SK-N-SH treated with all-trans-retinoic acid at 6 μM for 48 hours (cell line): Measurements from ENCODE around the gene PLCB1.

ENCODE experiments used
- ESRRG ChIP-seq: fragments of 250-450 bp; sonication (Bioruptor Pico); IDR thresholded peaks from 2 replicates; pipeline ENCODE4 v1.6.1; 2021; ENCODE audit warnings: mild to moderate bottlenecking
- GLIS3 ChIP-seq: fragments of 250-450 bp; sonication (Bioruptor Pico); IDR thresholded peaks from 2 replicates; pipeline ENCODE4 v1.5.0; 2020; ENCODE audit warnings: mild to moderate bottlenecking, moderate library complexity
- ZFP30 ChIP-seq: fragments of 450-650 bp; formaldehyde crosslinking; IDR thresholded peaks from 2 replicates; pipeline ENCODE4 v1.5.0; 2022; ENCODE audit warnings: mild to moderate bottlenecking, moderate library complexity
- TF ChIP-seq, protein P1 (sequence below): fragments of 250-450 bp; sonication (Bioruptor Pico); IDR thresholded peaks from 2 replicates; pipeline ENCODE4 v1.5.1; 2021; ENCODE audit warnings: mild to moderate bottlenecking, moderate library complexity
- TF ChIP-seq, protein P2 (sequence below): fragments of 250-450 bp; sonication (Bioruptor Pico); IDR thresholded peaks from 2 replicates; pipeline ENCODE4 v1.8.0; 2021; ENCODE audit warnings: low read depth, mild to moderate bottlenecking, moderate library complexity, borderline replicate concordance

DNA sequence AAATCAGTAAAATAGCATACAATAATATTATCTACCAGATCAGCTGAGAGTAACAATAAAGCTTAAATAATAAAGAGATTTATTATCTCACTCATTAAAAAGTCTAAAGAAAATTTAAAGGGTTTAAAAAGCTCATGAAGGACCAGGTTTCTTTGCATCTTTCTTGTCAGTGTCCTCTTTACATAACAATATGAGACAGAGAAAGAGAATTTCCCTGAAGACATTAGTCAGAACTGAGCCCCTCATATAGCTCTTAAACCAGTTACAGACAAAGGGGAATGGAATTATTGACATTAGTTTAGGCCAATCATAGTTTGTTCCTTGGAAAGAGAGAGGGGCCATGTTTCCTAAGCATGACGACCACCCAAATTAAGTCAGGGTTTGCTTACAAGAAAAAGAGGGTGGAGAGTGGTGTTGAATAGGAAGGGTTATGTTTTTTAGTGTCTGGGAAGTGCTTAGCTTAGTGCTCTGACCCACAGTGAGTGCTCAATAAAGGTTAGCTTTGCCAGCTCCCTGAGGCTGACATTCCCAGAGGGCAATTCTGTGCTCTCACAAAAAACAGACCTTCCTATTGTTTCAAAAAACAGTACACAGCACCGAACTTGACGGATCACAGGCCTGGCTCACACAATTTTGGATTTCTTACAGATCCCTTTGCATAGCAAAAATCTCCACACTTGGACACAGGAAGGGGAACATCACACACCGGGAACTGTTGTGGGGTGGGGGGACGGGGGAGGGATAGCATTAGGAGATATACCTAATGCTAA, 3.6 kb upstream of the PLCB1 start:
- TF ChIP-seq ZFP30 = no peak
- TF ChIP-seq GLIS3 (CRISPR knock-in tag) = no peak
- TF ChIP-seq ESRRG (CRISPR knock-in tag) = no peak
- TF ChIP-seq, protein P1, sequence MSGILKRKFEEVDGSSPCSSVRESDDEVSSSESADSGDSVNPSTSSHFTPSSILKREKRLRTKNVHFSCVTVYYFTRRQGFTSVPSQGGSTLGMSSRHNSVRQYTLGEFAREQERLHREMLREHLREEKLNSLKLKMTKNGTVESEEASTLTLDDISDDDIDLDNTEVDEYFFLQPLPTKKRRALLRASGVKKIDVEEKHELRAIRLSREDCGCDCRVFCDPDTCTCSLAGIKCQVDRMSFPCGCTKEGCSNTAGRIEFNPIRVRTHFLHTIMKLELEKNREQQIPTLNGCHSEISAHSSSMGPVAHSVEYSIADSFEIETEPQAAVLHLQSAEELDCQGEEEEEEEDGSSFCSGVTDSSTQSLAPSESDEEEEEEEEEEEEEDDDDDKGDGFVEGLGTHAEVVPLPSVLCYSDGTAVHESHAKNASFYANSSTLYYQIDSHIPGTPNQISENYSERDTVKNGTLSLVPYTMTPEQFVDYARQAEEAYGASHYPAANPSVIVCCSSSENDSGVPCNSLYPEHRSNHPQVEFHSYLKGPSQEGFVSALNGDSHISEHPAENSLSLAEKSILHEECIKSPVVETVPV = no peak
- TF ChIP-seq, protein P2, sequence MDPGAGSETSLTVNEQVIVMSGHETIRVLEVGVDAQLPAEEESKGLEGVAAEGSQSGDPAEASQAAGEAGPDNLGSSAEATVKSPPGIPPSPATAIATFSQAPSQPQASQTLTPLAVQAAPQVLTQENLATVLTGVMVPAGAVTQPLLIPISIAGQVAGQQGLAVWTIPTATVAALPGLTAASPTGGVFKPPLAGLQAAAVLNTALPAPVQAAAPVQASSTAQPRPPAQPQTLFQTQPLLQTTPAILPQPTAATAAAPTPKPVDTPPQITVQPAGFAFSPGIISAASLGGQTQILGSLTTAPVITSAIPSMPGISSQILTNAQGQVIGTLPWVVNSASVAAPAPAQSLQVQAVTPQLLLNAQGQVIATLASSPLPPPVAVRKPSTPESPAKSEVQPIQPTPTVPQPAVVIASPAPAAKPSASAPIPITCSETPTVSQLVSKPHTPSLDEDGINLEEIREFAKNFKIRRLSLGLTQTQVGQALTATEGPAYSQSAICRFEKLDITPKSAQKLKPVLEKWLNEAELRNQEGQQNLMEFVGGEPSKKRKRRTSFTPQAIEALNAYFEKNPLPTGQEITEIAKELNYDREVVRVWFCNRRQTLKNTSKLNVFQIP (CRISPR knock-in tag) = no peak
